A549 (cell line): ENCODE data around the gene PCBP4. TPM values are rescaled to one million over a fixed set of nuclear protein-coding genes. Genes with fewer than 3 reads are reported as not detected.
A peak's percentile ranks its signal among the peaks of the same experiment; 100 is the strongest.

Experiments used
- ATOH8 ChIP-seq: fragments of 250-450 bp; sonication (Bioruptor Pico); IDR thresholded peaks from 2 replicates; pipeline ENCODE4 v1.5.0; 2020; ENCODE audit warnings: low read depth, mild to moderate bottlenecking, moderate library complexity
- BHLHE40 ChIP-seq: IDR thresholded peaks from 2 replicates; pipeline ENCODE4 v1.6.1; 2012; ENCODE audit warnings: low read depth, low read length, inconsistent platforms
- CBX2 ChIP-seq: fragments of 200-600 bp; sonication (generic); IDR thresholded peaks from 2 replicates; pipeline ENCODE4 v1.6.1; 2016; ENCODE audit warnings: low read depth, mild to moderate bottlenecking, borderline replicate concordance
- CHD4 ChIP-seq: fragments of 200-600 bp; sonication (generic); IDR thresholded peaks from 2 replicates; pipeline ENCODE4 v1.6.1; 2016; ENCODE audit warnings: antibody characterized with exemption, mild to moderate bottlenecking, borderline replicate concordance
- E2F6 ChIP-seq: IDR thresholded peaks from 2 replicates; pipeline ENCODE4 v1.6.1; 2012; ENCODE audit warnings: low read depth, borderline replicate concordance
- EHF ChIP-seq: fragments of 250-450 bp; sonication (Bioruptor Pico); IDR thresholded peaks from 2 replicates; pipeline ENCODE4 v1.5.0; 2020; ENCODE audit warnings: mild to moderate bottlenecking
- EHMT2 ChIP-seq: fragments of 200-600 bp; sonication (generic); IDR thresholded peaks from 2 replicates; pipeline ENCODE4 v1.6.1; 2016; ENCODE audit warnings: antibody characterized with exemption, low read depth, mild to moderate bottlenecking, moderate library complexity
- EP300 ChIP-seq, 2 experiments: fragments of >200 bp; sonication (Bioruptor Twin); formaldehyde crosslinking; IDR thresholded peaks; 2 replicates in 1 of 2; 3 replicates in 1 of 2; pipeline ENCODE4 v1.6.1; 2016 to 2017
- ESRRA ChIP-seq: fragments of 150-350 bp; IDR thresholded peaks from 2 replicates; pipeline ENCODE4 v1.6.1; 2014; ENCODE audit warnings: mild to moderate bottlenecking, low read length, borderline replicate concordance
- FOSL2 ChIP-seq, 2 experiments: fragments of 450-650 bp in 1 of 2; fragments of >200 bp in 1 of 2; sonication (Bioruptor Twin) in 1 of 2; formaldehyde crosslinking; IDR thresholded peaks; 2 replicates each; pipeline versions ENCODE4 v1.5.0 to v1.6.1; 2016 to 2020; ENCODE audit warnings: mild to moderate bottlenecking in 1 of 2, moderate library complexity in 1 of 2
- FOXS1 ChIP-seq: fragments of 250-450 bp; sonication (Bioruptor Pico); IDR thresholded peaks from 2 replicates; pipeline ENCODE4 v1.5.0; 2020; ENCODE audit warnings: mild to moderate bottlenecking, moderate library complexity
- GATA3 ChIP-seq: IDR thresholded peaks from 2 replicates; pipeline ENCODE4 v1.6.1; 2012; ENCODE audit warnings: borderline replicate concordance
- HES2 ChIP-seq: fragments of >200 bp; sonication (Bioruptor Twin); formaldehyde crosslinking; IDR thresholded peaks from 2 replicates; pipeline ENCODE4 v1.6.1; 2016
- HEYL ChIP-seq: fragments of 250-450 bp; sonication (Bioruptor Pico); IDR thresholded peaks from 2 replicates; pipeline ENCODE4 v1.8.0; 2021; ENCODE audit warnings: mild to moderate bottlenecking, moderate library complexity
- HOXA7 ChIP-seq: fragments of 250-450 bp; sonication (Bioruptor Pico); IDR thresholded peaks from 2 replicates; pipeline ENCODE4 v1.5.0; 2020; ENCODE audit warnings: mild to moderate bottlenecking, moderate library complexity
- HOXB13 ChIP-seq: fragments of 250-450 bp; sonication (Bioruptor Pico); IDR thresholded peaks from 2 replicates; pipeline ENCODE4 v1.5.0; 2020; ENCODE audit warnings: low read depth, mild to moderate bottlenecking, moderate library complexity
- JUN ChIP-seq, 2 experiments: fragments of >200 bp; sonication (Bioruptor Twin); formaldehyde crosslinking; IDR thresholded peaks; 2 replicates in 1 of 2; 3 replicates in 1 of 2; pipeline ENCODE4 v1.6.1; 2016 to 2017
- JUNB ChIP-seq: fragments of >200 bp; sonication (Bioruptor Twin); formaldehyde crosslinking; IDR thresholded peaks from 2 replicates; pipeline ENCODE4 v1.6.1; 2016
- KDM5A ChIP-seq: fragments of 200-600 bp; sonication (generic); IDR thresholded peaks from 2 replicates; pipeline ENCODE4 v1.6.1; 2016; ENCODE audit warnings: antibody characterized with exemption, mild to moderate bottlenecking
- NFE2L2 ChIP-seq: fragments of 150-350 bp; conservative IDR thresholded peaks from 2 replicates; pipeline ENCODE4 v1.6.1; 2014; ENCODE audit warnings: low read length
- NPAS2 ChIP-seq: fragments of 250-450 bp; sonication (Bioruptor Pico); IDR thresholded peaks from 2 replicates; pipeline ENCODE4 v1.8.0; 2022; ENCODE audit warnings: mild to moderate bottlenecking, moderate library complexity, borderline replicate concordance
- NR3C1 ChIP-seq: fragments of >200 bp; sonication (Bioruptor Twin); formaldehyde crosslinking; IDR thresholded peaks from 3 replicates; pipeline ENCODE4 v1.6.1; 2017
- POLR2A ChIP-seq: IDR thresholded peaks from 2 replicates; pipeline ENCODE4 v1.6.1; 2012; ENCODE audit warnings: mild to moderate bottlenecking, low read length
- POLR2AphosphoS2 ChIP-seq: conservative IDR thresholded peaks from 2 replicates; pipeline ENCODE4 v1.6.1; 2012; ENCODE audit warnings: low read length, improper control_type of control experiment, inconsistent platforms
- RARB ChIP-seq: fragments of 250-450 bp; sonication (Bioruptor Pico); IDR thresholded peaks from 2 replicates; pipeline ENCODE4 v1.8.0; 2021; ENCODE audit warnings: mild to moderate bottlenecking, moderate library complexity
- RFX5 ChIP-seq: fragments of 450-650 bp; IDR thresholded peaks from 2 replicates; pipeline ENCODE4 v1.7.1; 2014; ENCODE audit warnings: antibody characterized with exemption, mild to moderate bottlenecking, moderate library complexity
- RNF2 ChIP-seq: fragments of 200-600 bp; sonication (generic); IDR thresholded peaks from 2 replicates; pipeline ENCODE4 v1.6.1; 2016; ENCODE audit warnings: low read depth, mild to moderate bottlenecking, antibody characterized with exemption, moderate library complexity, borderline replicate concordance
- SMC3 ChIP-seq: fragments of >200 bp; sonication (Bioruptor Twin); formaldehyde crosslinking; IDR thresholded peaks from 3 replicates; pipeline ENCODE4 v1.6.1; 2018; ENCODE audit warnings: inconsistent platforms
- TFCP2L1 ChIP-seq: fragments of 250-450 bp; sonication (Bioruptor Pico); IDR thresholded peaks from 2 replicates; pipeline ENCODE4 v1.5.0; 2021; ENCODE audit warnings: mild to moderate bottlenecking
- TP53 ChIP-seq: fragments of 250-450 bp; sonication (Bioruptor Pico); IDR thresholded peaks from 2 replicates; pipeline ENCODE4 v1.5.0; 2021; ENCODE audit warnings: mild to moderate bottlenecking, moderate library complexity
- ZNF302 ChIP-seq: fragments of 250-450 bp; sonication (Bioruptor Pico); IDR thresholded peaks from 2 replicates; pipeline ENCODE4 v1.9.0; 2021; ENCODE audit warnings: inconsistent platforms, mild to moderate bottlenecking, moderate library complexity
- polyA plus RNA-seq, 4 experiments: library from polyadenylated mRNA; depleted of rRNA in 3 of 4; stranded (reverse); fragments of >200 nt; fragmentation: RNase III in 1 of 4; extraction: RNeasy Plus Mini Kit Qiagen cat#74134 plus additional on column Dnase treatment in 1 of 4; gene quantifications; 2 replicates in 3 of 4; 3 replicates in 1 of 4; pipeline ENCODE4 v1.2.3, GENCODE V29; 2011 to 2017
- TF ChIP-seq, protein P1 (sequence below): fragments of >200 bp; sonication (Bioruptor Twin); formaldehyde crosslinking; IDR thresholded peaks from 3 replicates; pipeline ENCODE4 v1.5.1; 2016
- TF ChIP-seq, protein P2 (sequence below): fragments of >200 bp; sonication (Bioruptor Twin); formaldehyde crosslinking; IDR thresholded peaks from 3 replicates; pipeline ENCODE4 v1.6.1; 2016
- TF ChIP-seq, protein P3 (sequence below): fragments of 150-350 bp; IDR thresholded peaks from 2 replicates; pipeline ENCODE4 v1.6.1; 2014; ENCODE audit warnings: low read depth, mild to moderate bottlenecking, low read length
- TF ChIP-seq, protein P4 (sequence below): fragments of 250-450 bp; sonication (Bioruptor Pico); IDR thresholded peaks from 2 replicates; pipeline ENCODE4 v1.5.0; 2021; ENCODE audit warnings: mild to moderate bottlenecking, moderate library complexity, borderline replicate concordance
- TF ChIP-seq, protein P5 (sequence below): IDR thresholded peaks from 2 replicates; pipeline ENCODE4 v1.6.1; 2012

Gene PCBP4
- polyA plus RNA-seq, 2 of the 4 experiments (the other 2 are of a cell fraction): 8.6 to 10.9 TPM

GRCh38 chr3:51995346-51996163, 28.3 kb upstream of the PCBP4 start, which contains the start of gene RPL29 (continued):
- TF ChIP-seq RNF2: no peak
- TF ChIP-seq, protein P1, sequence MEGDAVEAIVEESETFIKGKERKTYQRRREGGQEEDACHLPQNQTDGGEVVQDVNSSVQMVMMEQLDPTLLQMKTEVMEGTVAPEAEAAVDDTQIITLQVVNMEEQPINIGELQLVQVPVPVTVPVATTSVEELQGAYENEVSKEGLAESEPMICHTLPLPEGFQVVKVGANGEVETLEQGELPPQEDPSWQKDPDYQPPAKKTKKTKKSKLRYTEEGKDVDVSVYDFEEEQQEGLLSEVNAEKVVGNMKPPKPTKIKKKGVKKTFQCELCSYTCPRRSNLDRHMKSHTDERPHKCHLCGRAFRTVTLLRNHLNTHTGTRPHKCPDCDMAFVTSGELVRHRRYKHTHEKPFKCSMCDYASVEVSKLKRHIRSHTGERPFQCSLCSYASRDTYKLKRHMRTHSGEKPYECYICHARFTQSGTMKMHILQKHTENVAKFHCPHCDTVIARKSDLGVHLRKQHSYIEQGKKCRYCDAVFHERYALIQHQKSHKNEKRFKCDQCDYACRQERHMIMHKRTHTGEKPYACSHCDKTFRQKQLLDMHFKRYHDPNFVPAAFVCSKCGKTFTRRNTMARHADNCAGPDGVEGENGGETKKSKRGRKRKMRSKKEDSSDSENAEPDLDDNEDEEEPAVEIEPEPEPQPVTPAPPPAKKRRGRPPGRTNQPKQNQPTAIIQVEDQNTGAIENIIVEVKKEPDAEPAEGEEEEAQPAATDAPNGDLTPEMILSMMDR: no peak
- TF ChIP-seq, protein P2, sequence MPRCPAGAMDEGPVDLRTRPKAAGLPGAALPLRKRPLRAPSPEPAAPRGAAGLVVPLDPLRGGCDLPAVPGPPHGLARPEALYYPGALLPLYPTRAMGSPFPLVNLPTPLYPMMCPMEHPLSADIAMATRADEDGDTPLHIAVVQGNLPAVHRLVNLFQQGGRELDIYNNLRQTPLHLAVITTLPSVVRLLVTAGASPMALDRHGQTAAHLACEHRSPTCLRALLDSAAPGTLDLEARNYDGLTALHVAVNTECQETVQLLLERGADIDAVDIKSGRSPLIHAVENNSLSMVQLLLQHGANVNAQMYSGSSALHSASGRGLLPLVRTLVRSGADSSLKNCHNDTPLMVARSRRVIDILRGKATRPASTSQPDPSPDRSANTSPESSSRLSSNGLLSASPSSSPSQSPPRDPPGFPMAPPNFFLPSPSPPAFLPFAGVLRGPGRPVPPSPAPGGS: peak; percentile 94
- no peak for TF ChIP-seq SMC3
- TF ChIP-seq ATOH8: no peak
- no peak for TF ChIP-seq NPAS2 (CRISPR knock-in tag)
- TF ChIP-seq, protein P3, sequence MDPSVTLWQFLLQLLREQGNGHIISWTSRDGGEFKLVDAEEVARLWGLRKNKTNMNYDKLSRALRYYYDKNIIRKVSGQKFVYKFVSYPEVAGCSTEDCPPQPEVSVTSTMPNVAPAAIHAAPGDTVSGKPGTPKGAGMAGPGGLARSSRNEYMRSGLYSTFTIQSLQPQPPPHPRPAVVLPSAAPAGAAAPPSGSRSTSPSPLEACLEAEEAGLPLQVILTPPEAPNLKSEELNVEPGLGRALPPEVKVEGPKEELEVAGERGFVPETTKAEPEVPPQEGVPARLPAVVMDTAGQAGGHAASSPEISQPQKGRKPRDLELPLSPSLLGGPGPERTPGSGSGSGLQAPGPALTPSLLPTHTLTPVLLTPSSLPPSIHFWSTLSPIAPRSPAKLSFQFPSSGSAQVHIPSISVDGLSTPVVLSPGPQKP: no peak
- no peak for TF ChIP-seq JUNB
- TF ChIP-seq HOXA7 (CRISPR knock-in tag): no peak
- TF ChIP-seq TFCP2L1 (CRISPR knock-in tag): 0 out of 2 replicates have a peak, but pooled peaks have one; percentile 32
- TF ChIP-seq E2F6: peak; percentile 49; the same call in 1 of the 2 replicates
- no peak for TF ChIP-seq RARB (CRISPR knock-in tag)
- no peak for TF ChIP-seq ESRRA
- no peak for TF ChIP-seq FOSL2 (IDR thresholded peaks at IDR 0.05)
- no peak for TF ChIP-seq FOSL2 (CRISPR knock-in tag; IDR thresholded peaks at IDR 0.05)
- TF ChIP-seq, protein P4, sequence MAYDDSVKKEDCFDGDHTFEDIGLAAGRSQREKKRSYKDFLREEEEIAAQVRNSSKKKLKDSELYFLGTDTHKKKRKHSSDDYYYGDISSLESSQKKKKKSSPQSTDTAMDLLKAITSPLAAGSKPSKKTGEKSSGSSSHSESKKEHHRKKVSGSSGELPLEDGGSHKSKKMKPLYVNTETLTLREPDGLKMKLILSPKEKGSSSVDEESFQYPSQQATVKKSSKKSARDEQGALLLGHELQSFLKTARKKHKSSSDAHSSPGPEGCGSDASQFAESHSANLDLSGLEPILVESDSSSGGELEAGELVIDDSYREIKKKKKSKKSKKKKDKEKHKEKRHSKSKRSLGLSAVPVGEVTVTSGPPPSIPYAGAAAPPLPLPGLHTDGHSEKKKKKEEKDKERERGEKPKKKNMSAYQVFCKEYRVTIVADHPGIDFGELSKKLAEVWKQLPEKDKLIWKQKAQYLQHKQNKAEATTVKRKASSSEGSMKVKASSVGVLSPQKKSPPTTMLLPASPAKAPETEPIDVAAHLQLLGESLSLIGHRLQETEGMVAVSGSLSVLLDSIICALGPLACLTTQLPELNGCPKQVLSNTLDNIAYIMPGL (CRISPR knock-in tag): no peak
- TF ChIP-seq NFE2L2: no peak
- peak; percentile 91 to 95 for TF ChIP-seq JUN (IDR thresholded peaks at IDR 0.05)
- TF ChIP-seq POLR2AphosphoS2: no peak
- no peak for TF ChIP-seq ZNF302 (CRISPR knock-in tag)
- TF ChIP-seq CHD4: no peak
- TF ChIP-seq KDM5A: no peak
- TF ChIP-seq HES2: no peak
- no peak for TF ChIP-seq GATA3
- TF ChIP-seq HOXB13 (CRISPR knock-in tag): no peak
- no peak for TF ChIP-seq EHMT2
- no peak for TF ChIP-seq EHF (CRISPR knock-in tag)
- no peak for TF ChIP-seq EP300 (IDR thresholded peaks at IDR 0.05)
- no peak for TF ChIP-seq RFX5
- TF ChIP-seq, protein P5, sequence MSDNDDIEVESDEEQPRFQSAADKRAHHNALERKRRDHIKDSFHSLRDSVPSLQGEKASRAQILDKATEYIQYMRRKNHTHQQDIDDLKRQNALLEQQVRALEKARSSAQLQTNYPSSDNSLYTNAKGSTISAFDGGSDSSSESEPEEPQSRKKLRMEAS: peak; percentile 98
- TF ChIP-seq NR3C1: no peak
- TF ChIP-seq HEYL (CRISPR knock-in tag): no peak
- TF ChIP-seq POLR2A: peak; percentile 78
- no peak for TF ChIP-seq TP53
- TF ChIP-seq CBX2: no peak
- TF ChIP-seq FOXS1 (CRISPR knock-in tag): no peak
- no peak for TF ChIP-seq BHLHE40
